ENCODE results near the gene CHAF1A.

Gene CHAF1A

DNA sequence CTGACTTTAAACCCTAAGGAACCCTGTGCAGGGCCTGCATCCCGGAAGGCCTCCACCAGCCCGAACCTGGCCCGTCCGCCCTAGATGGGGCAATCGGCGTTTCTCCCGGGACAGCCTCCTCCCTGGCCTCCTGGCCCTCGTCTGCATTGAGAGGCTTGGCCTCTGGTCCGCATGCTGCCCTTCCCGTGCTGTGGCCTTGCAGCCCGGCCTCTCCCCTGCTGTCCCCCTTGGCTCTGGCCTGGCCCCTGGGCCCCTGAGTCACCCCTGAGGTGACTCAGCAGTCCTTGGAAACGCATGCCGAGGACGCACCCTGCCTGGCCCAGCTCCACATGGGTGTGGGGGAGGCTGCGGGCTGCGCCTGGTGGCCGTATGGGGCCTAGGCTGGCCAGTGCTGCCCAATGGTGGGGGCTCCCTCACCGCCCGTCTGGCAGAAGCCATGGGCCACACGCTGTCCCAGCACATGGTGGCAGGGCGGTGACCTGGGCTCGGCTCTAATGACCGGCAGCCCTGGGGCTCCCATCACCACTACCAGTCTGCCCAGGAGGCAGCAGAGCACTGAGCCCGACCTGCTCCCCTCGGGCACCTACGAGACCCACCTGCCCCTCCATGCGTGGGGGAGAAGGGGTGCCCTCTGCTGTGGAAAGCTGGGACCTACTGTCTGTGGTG lies 27.8 kb upstream of the CHAF1A start:
- H3K4me1 ChIP-seq (ENCODE audit: control insufficient read depth, insufficient read depth, low read length) = peaks cover 39% of the 10 kb centered on the region
- H3K27ac ChIP-seq (ENCODE audit: low read depth, low read length) = peak overlapping the region; percentile 59

GRCh38 chr19:4375164-4376027 lies 27.0 kb upstream of the CHAF1A start:
- H3K9ac ChIP-seq (ENCODE audit: low read depth, low read length) = peak overlapping the region; percentile 8; the same call in 1 of the 2 replicates
- no peaks in the 10 kb centered on the region for H3K9me3 ChIP-seq (ENCODE audit: control insufficient read depth, insufficient read depth, low read length)
- H3K4me3 ChIP-seq (ENCODE audit: low read depth, low read length) = no peak overlapping the region
- peak overlapping the region; percentile 59 for H3K27ac ChIP-seq (ENCODE audit: low read depth, low read length)
- no peaks in the 10 kb centered on the region for H3K27me3 ChIP-seq (ENCODE audit: control insufficient read depth, insufficient read depth, low read length)
- peaks cover 33% of the 10 kb centered on the region for H3K4me1 ChIP-seq (ENCODE audit: control insufficient read depth, insufficient read depth, low read length)
- H3K36me3 ChIP-seq (ENCODE audit: control insufficient read depth, insufficient read depth, low read length) = no peaks in the 10 kb centered on the region

More for the DNA sequence above, 27.8 kb upstream of the CHAF1A start:
- no peaks in the 10 kb centered on the region for H3K27me3 ChIP-seq (ENCODE audit: control insufficient read depth, insufficient read depth, low read length)
- no peaks in the 10 kb centered on the region for H3K36me3 ChIP-seq (ENCODE audit: control insufficient read depth, insufficient read depth, low read length)
- H3K9me3 ChIP-seq (ENCODE audit: control insufficient read depth, insufficient read depth, low read length) = no peaks in the 10 kb centered on the region
- H3K9ac ChIP-seq (ENCODE audit: low read depth, low read length) = peak overlapping the region; percentile 8; the same call in 1 of the 2 replicates
- no peak overlapping the region for H3K4me3 ChIP-seq (ENCODE audit: low read depth, low read length)

DNA sequence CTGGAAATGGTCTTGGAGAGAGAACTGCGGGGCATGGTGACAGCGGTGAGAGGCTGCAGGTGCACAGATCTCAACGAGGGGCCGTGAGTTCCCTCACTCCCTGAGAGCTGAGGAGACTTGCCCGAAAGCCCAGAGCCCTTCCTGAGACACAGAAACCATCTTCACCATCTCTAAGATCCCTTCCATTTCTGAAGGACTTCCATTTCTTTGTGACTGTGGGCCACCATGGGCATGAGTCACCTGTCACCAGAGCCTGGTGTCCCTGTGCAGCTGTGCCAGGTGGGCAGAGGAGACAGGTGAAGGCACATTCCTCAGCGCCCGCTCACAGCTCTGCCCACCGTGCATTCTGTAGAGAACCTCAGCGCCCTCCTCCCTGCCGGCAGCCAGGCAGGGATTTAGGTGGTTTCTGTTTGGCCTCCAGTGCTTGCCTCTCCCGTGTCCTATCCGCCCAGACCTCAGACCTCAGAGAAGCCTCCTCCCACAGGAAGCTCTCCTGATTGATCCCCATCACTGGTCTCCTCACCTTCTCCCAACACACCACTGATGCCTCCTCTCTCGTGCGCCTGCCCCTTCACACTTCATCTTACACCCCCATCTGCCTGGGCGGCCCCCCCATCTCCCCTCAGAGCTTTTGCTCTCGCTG lies 26.3 kb upstream of the CHAF1A start:
- Histone ChIP-seq H3K27ac (ENCODE audit: low read depth, low read length) (peak overlapping the region; percentile 59), H3K36me3 (ENCODE audit: control insufficient read depth, insufficient read depth, low read length) (no peaks in the 10 kb centered on the region), H3K4me3 (ENCODE audit: low read depth, low read length) (no peak overlapping the region), H3K9ac (ENCODE audit: low read depth, low read length) (no peak overlapping the region), H3K9me3 (ENCODE audit: control insufficient read depth, insufficient read depth, low read length) (no peaks in the 10 kb centered on the region), H3K27me3 (ENCODE audit: control insufficient read depth, insufficient read depth, low read length) (no peaks in the 10 kb centered on the region), H3K4me1 (ENCODE audit: control insufficient read depth, insufficient read depth, low read length) (peaks cover 33% of the 10 kb centered on the region)

GRCh38 chr19:4376671-4376990 lies 25.8 kb upstream of the CHAF1A start:
- Histone ChIP-seq H3K4me3 (ENCODE audit: low read depth, low read length) (no peak overlapping the region), H3K27me3 (ENCODE audit: control insufficient read depth, insufficient read depth, low read length) (no peaks in the 10 kb centered on the region), H3K36me3 (ENCODE audit: control insufficient read depth, insufficient read depth, low read length) (no peaks in the 10 kb centered on the region), H3K9me3 (ENCODE audit: control insufficient read depth, insufficient read depth, low read length) (no peaks in the 10 kb centered on the region), H3K9ac (ENCODE audit: low read depth, low read length) (no peak overlapping the region), H3K4me1 (ENCODE audit: control insufficient read depth, insufficient read depth, low read length) (peaks cover 33% of the 10 kb centered on the region), H3K27ac (ENCODE audit: low read depth, low read length) (peak overlapping the region; percentile 50)

- H3K27me3 ChIP-seq (ENCODE audit: control insufficient read depth, insufficient read depth, low read length) = no peaks in the 10 kb centered on the region
- no peak overlapping the region for H3K9ac ChIP-seq (ENCODE audit: low read depth, low read length)
- H3K9me3 ChIP-seq (ENCODE audit: control insufficient read depth, insufficient read depth, low read length) = no peaks in the 10 kb centered on the region
- no peak overlapping the region for H3K4me3 ChIP-seq (ENCODE audit: low read depth, low read length)
- H3K4me1 ChIP-seq (ENCODE audit: control insufficient read depth, insufficient read depth, low read length) = peaks cover 33% of the 10 kb centered on the region
- no peaks in the 10 kb centered on the region for H3K36me3 ChIP-seq (ENCODE audit: control insufficient read depth, insufficient read depth, low read length)
- H3K27ac ChIP-seq (ENCODE audit: low read depth, low read length) = peak overlapping the region; percentile 50
Measured at GRCh38 chr19:4376991-4377781, 25.3 kb upstream of the CHAF1A start.

- peaks cover 33% of the 10 kb centered on the region for H3K4me1 ChIP-seq (ENCODE audit: control insufficient read depth, insufficient read depth, low read length)
- H3K9ac ChIP-seq (ENCODE audit: low read depth, low read length) = no peak overlapping the region
- H3K36me3 ChIP-seq (ENCODE audit: control insufficient read depth, insufficient read depth, low read length) = peaks cover 6% of the 10 kb centered on the region; the same call in 1 of the 2 replicates
- H3K4me3 ChIP-seq (ENCODE audit: low read depth, low read length) = no peak overlapping the region
- H3K9me3 ChIP-seq (ENCODE audit: control insufficient read depth, insufficient read depth, low read length) = no peaks in the 10 kb centered on the region
- H3K27ac ChIP-seq (ENCODE audit: low read depth, low read length) = no peak overlapping the region
- H3K27me3 ChIP-seq (ENCODE audit: control insufficient read depth, insufficient read depth, low read length) = no peaks in the 10 kb centered on the region
Measured at GRCh38 chr19:4378886-4379285, 23.6 kb upstream of the CHAF1A start.

DNA sequence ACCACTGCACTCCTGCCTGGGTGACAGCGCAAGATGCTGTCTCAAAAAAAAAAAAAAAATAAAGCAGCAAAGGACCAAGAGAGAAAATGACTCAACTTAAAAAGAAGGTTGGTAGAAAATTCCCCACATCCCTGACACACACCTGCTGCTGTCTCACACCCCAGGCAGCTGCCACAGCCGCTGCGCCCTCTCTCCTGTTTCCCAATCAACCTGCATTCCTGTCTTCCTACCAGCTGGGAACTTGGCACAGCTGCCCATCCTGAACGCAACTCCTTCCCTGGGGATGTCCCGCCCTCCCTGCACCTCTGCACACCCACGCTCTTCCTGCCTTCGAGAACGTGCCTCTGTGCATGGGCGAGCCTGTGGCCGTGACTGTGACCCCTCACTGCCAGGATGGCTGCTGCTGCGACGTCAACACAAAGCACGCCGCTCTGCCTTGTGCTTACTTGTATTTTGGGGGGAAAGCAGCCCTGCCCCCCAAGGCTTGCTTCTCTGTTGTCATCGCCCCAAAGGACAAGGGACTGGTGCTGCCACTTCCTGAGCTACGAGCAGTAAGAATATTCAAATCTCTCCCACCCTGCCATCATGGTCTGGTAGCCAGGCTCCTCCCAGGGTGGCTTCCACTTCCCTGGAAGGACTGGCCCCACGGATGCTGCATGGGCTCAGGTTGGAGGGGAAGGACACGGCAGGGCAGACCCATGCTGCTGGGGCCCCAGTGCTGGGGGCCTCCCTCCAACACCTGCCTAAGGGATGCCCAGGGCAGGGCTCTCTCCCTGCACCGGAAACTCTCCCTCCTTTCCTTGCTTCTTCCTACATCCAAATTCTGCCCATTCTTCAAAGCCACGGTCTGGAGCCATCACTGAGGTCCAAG lies 22.8 kb upstream of the CHAF1A start:
- no peaks in the 10 kb centered on the region for H3K27me3 ChIP-seq (ENCODE audit: control insufficient read depth, insufficient read depth, low read length)
- no peak overlapping the region for H3K9ac ChIP-seq (ENCODE audit: low read depth, low read length)
- no peaks in the 10 kb centered on the region for H3K9me3 ChIP-seq (ENCODE audit: control insufficient read depth, insufficient read depth, low read length)
- peaks cover 7% of the 10 kb centered on the region; the same call in 1 of the 2 replicates for H3K36me3 ChIP-seq (ENCODE audit: control insufficient read depth, insufficient read depth, low read length)
- H3K4me3 ChIP-seq (ENCODE audit: low read depth, low read length) = no peak overlapping the region
- peaks cover 28% of the 10 kb centered on the region for H3K4me1 ChIP-seq (ENCODE audit: control insufficient read depth, insufficient read depth, low read length)
- H3K27ac ChIP-seq (ENCODE audit: low read depth, low read length) = no peak overlapping the region

DNA sequence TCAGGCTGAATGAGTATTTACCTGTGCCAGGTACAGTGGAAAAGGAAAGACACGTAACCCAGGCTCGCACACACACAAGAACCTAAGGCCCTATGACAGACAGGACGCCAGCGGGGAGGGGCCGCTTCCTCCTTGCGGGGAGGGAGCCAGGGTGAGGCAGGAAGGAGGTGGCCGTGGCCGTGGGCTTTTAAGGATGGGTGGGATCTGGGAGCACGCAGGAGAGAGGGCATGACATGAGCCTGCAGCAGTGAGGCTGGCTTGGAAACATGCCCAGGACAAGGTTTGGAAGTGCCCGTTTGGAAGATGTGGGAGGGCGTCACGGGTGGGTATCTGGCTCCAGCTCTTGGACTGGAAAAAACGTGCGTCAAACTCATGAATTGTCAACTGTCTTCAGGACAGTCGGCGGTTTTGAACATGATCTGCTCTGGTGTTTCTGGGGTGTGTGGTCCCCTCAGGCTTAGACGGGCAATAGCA lies 22.1 kb upstream of the CHAF1A start:
- Histone ChIP-seq H3K27me3 (ENCODE audit: control insufficient read depth, insufficient read depth, low read length) (no peaks in the 10 kb centered on the region), H3K27ac (ENCODE audit: low read depth, low read length) (no peak overlapping the region), H3K9ac (ENCODE audit: low read depth, low read length) (no peak overlapping the region), H3K4me1 (ENCODE audit: control insufficient read depth, insufficient read depth, low read length) (peaks cover 21% of the 10 kb centered on the region), H3K9me3 (ENCODE audit: control insufficient read depth, insufficient read depth, low read length) (no peaks in the 10 kb centered on the region), H3K36me3 (ENCODE audit: control insufficient read depth, insufficient read depth, low read length) (peaks cover 7% of the 10 kb centered on the region; the same call in 1 of the 2 replicates), H3K4me3 (ENCODE audit: low read depth, low read length) (no peak overlapping the region)

DNA sequence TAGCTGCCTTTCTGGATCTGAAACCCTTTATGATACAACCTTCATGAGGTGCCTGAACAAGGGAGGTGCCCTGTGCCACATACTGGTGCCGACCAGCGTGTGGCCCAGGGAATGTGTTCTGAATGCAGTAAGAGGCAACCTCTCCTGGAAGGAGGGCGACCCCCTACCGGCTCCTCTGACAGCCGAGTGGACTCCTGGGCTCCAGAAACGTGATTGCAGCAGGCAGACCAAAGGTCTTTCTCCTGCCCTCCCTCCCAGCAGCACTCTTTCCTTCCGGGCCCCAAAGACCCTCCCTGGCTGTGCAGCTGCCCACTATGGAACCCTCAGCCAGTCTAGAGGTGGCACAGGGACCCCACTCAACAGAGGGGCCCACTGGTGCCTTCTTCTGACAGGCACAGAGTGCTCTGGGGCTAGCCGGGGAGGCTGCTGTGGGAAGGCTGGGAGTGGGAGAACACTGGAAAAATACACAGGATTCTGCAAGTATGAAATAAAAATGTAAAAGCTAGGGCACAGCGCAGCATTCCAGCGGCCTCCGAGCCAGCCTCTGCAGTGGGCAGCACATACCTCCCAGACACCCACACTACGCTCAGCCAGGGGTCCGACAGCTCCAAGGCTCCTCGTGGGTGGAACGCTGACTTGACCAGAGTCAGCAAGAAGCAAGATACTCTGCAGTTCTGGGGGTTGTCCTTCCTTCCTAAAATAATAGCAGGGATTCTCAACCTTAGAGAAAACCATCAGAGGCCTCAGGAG lies 17.0 kb upstream of the CHAF1A start:
- Histone ChIP-seq H3K27ac (ENCODE audit: low read depth, low read length) (no peak overlapping the region), H3K4me1 (ENCODE audit: control insufficient read depth, insufficient read depth, low read length) (peaks cover 10% of the 10 kb centered on the region), H3K4me3 (ENCODE audit: low read depth, low read length) (no peak overlapping the region), H3K27me3 (ENCODE audit: control insufficient read depth, insufficient read depth, low read length) (no peaks in the 10 kb centered on the region), H3K9me3 (ENCODE audit: control insufficient read depth, insufficient read depth, low read length) (no peaks in the 10 kb centered on the region), H3K36me3 (ENCODE audit: control insufficient read depth, insufficient read depth, low read length) (peaks cover 7% of the 10 kb centered on the region; the same call in 1 of the 2 replicates), H3K9ac (ENCODE audit: low read depth, low read length) (no peak overlapping the region)
